Measurements from ENCODE around the gene COBL.

COBL gene

GRCh38 chr7:51352174-51353100 is 35.8 kb upstream of the COBL start:
- TF ChIP-seq CTCF (IDR thresholded peaks at IDR 0.05; ENCODE audit: extremely low read depth, missing control alignments) = no peak
- no peak for DNase-seq (ENCODE audit: low spot score)

GRCh38 chr7:51351661-51352060 is 35.1 kb upstream of the COBL start:
- no peak for DNase-seq (ENCODE audit: low spot score)
- TF ChIP-seq CTCF (IDR thresholded peaks at IDR 0.05; ENCODE audit: extremely low read depth, missing control alignments) = no peak

- TF ChIP-seq CTCF (IDR thresholded peaks at IDR 0.05; ENCODE audit: extremely low read depth, missing control alignments) = no peak
- no peak for DNase-seq (ENCODE audit: low spot score)
These were observed 33.9 kb upstream of the COBL start for GRCh38 chr7:51350546-51350896.

- no peak for TF ChIP-seq CTCF (IDR thresholded peaks at IDR 0.05; ENCODE audit: extremely low read depth, missing control alignments)
- DNase-seq (ENCODE audit: low spot score) = no peak
These were observed 33.4 kb upstream of the COBL start for GRCh38 chr7:51349820-51350545.

GRCh38 chr7:51346126-51346525 is 29.5 kb upstream of the COBL start:
- DNase-seq (ENCODE audit: low spot score) = no peak
- no peak for TF ChIP-seq CTCF (IDR thresholded peaks at IDR 0.05; ENCODE audit: extremely low read depth, missing control alignments)

- TF ChIP-seq CTCF (IDR thresholded peaks at IDR 0.05; ENCODE audit: extremely low read depth, missing control alignments) = no peak
- no peak for DNase-seq (ENCODE audit: low spot score)
These were observed 28.0 kb upstream of the COBL start for GRCh38 chr7:51344406-51345138.
